Activated naive CD8-positive, alpha-beta T cell treated with anti-CD3 and anti-CD28 coated beads for 36 hours (primary cell): ENCODE measurements around the gene ZNF283. TPM values are rescaled to one million over a fixed set of nuclear protein-coding genes. Genes with fewer than 3 reads are reported as not detected.
A peak's percentile ranks its signal among the peaks of the same experiment; 100 is the strongest.
"Not testable (repeated sequence)": the region's sequence is repeated elsewhere in the genome, so short reads cannot be mapped to it uniquely, and the experiment has no call there.

Source experiments
- DNase-seq: peaks from one replicate; pipeline ENCODE4 v3.0.0; 2021
- H3K27ac Mint-ChIP-seq: one replicate; pipeline ENCODE4 v1.8.0; 2022; ENCODE audit warnings: mild to moderate bottlenecking, moderate library complexity, mixed read lengths
- H3K27me3 Mint-ChIP-seq: one replicate; pipeline ENCODE4 v1.8.0; 2022; ENCODE audit warnings: mild to moderate bottlenecking, mixed read lengths
- H3K36me3 Mint-ChIP-seq: one replicate; pipeline ENCODE4 v1.8.0; 2021; ENCODE audit warnings: mild to moderate bottlenecking, mixed read lengths
- H3K4me1 Mint-ChIP-seq: one replicate; pipeline ENCODE4 v1.8.0; 2021; ENCODE audit warnings: mixed read lengths
- H3K4me3 Mint-ChIP-seq: one replicate; pipeline ENCODE4 v1.8.0; 2022; ENCODE audit warnings: mild to moderate bottlenecking, moderate library complexity, mixed read lengths
- H3K9me3 Mint-ChIP-seq: one replicate; pipeline ENCODE4 v1.8.0; 2022; ENCODE audit warnings: mixed read lengths
- total RNA-seq, 2 experiments: library from RNA; stranded (reverse); gene quantifications; one replicate each; pipeline ENCODE4 v1.2.3, GENCODE V29; 2021

ZNF283 gene
- total RNA-seq, 2 experiments from 2014 or later: 5.6 to 7.2 TPM

DNA sequence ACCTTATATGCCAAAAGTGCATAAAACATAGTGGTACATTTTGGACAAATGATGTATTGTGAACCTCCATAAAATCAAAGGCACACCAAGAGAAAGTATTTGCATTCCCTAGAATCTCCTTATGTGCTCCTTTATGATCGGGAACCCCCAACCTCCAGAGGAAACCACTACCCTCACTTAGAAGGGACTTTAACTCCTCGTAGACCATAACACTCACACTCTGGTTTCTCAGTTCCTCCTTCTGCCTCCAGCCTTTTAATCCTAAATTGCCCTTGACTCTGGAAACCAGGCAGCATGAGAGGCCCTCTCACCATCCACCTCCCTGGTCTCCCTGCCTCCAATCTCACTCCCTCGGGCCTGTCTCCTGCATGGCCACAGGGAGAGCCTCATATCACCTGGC is 36.5 kb upstream of the ZNF283 start:
- no peaks in the 10 kb centered on the region for H3K9me3 Mint-ChIP-seq
- H3K4me1 Mint-ChIP-seq: no peaks in the 10 kb centered on the region
- H3K4me3 Mint-ChIP-seq: no peak overlapping the region
- peaks cover 26% of the 10 kb centered on the region for H3K27me3 Mint-ChIP-seq
- H3K36me3 Mint-ChIP-seq: no peaks in the 10 kb centered on the region
- H3K27ac Mint-ChIP-seq: no peak overlapping the region
- no peak for DNase-seq

DNA sequence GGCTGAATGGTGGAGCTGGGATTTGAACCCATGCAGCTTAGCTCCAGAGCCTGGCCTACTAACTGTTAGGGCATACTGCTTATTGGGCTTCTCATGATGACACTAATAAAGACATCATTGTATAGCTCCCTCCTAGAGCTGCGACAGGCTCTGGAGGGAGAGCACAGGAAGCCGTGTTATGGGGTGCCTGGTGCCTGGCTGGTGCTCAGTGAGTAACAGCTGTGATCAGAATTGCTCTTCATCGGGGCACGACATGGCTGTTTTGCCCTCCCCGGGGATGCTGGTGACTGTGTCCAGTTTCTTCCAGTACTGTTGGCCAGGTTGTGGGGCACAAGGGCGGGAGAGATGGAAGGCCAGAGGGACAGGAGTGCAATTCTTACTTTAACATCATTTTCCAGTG is 30.0 kb upstream of the ZNF283 start:
- no peaks in the 10 kb centered on the region for H3K9me3 Mint-ChIP-seq
- H3K36me3 Mint-ChIP-seq: peaks cover 6% of the 10 kb centered on the region
- peak overlapping the region; percentile 11 for H3K4me3 Mint-ChIP-seq
- DNase-seq: no peak
- peaks cover 58% of the 10 kb centered on the region for H3K27me3 Mint-ChIP-seq
- H3K4me1 Mint-ChIP-seq: peaks cover 11% of the 10 kb centered on the region
- no peak overlapping the region for H3K27ac Mint-ChIP-seq

DNA sequence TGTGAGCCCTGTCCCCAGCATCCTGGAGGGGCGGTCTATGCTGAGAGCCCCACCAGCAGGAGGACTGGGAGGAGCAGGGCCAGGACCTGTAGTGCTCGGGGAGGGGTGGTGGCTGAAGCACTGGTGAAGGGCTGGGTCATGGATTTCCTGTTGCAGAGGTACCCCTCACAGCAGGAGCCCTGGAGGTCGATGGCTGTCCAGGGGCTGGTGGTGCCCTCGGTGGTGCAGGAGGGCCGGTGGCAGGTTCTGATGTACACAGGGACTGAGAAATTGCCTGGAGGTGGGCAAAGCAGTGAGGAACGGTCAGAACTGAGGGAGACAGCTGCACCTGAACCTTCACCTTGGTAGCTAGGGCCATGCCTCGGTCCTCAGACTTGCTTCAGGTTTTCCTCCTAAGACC is 29.6 kb upstream of the ZNF283 start:
- peaks cover 11% of the 10 kb centered on the region for H3K4me1 Mint-ChIP-seq
- DNase-seq: no peak
- H3K27me3 Mint-ChIP-seq: peaks cover 58% of the 10 kb centered on the region
- no peak overlapping the region for H3K27ac Mint-ChIP-seq
- peak overlapping the region; percentile 76 for H3K4me3 Mint-ChIP-seq
- no peaks in the 10 kb centered on the region for H3K9me3 Mint-ChIP-seq
- H3K36me3 Mint-ChIP-seq: peaks cover 6% of the 10 kb centered on the region

DNA sequence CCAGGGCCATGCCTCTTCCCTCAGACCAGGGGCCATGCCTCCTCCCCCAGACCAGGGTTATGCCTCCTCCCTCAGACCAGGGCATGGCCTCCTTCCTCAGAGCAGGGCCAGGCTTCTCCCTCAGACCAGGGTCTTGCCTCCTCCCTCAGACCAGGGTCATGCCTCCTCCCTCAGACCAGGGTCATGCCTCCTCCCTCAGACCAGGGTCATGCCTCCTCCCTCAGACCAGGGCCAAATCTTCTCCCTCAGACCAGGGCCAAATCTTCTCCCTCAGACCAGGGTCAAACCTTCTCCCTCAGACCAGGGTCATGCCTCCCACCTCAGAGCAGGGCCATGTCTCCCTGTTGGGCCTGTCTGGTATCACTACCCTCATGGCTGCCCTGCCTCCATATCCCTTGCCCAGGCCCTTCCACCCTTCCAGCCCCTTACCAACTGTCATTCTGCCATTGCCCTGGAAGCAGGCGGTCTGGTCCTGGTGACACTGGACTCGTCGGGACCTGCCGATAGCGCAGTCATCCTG is 29.0 kb upstream of the ZNF283 start:
- no peaks in the 10 kb centered on the region for H3K9me3 Mint-ChIP-seq
- peaks cover 6% of the 10 kb centered on the region for H3K36me3 Mint-ChIP-seq
- H3K4me3 Mint-ChIP-seq: peak overlapping the region; percentile 76
- H3K27me3 Mint-ChIP-seq: peaks cover 57% of the 10 kb centered on the region
- H3K4me1 Mint-ChIP-seq: peaks cover 11% of the 10 kb centered on the region
- DNase-seq: no peak
- no peak overlapping the region for H3K27ac Mint-ChIP-seq

DNA sequence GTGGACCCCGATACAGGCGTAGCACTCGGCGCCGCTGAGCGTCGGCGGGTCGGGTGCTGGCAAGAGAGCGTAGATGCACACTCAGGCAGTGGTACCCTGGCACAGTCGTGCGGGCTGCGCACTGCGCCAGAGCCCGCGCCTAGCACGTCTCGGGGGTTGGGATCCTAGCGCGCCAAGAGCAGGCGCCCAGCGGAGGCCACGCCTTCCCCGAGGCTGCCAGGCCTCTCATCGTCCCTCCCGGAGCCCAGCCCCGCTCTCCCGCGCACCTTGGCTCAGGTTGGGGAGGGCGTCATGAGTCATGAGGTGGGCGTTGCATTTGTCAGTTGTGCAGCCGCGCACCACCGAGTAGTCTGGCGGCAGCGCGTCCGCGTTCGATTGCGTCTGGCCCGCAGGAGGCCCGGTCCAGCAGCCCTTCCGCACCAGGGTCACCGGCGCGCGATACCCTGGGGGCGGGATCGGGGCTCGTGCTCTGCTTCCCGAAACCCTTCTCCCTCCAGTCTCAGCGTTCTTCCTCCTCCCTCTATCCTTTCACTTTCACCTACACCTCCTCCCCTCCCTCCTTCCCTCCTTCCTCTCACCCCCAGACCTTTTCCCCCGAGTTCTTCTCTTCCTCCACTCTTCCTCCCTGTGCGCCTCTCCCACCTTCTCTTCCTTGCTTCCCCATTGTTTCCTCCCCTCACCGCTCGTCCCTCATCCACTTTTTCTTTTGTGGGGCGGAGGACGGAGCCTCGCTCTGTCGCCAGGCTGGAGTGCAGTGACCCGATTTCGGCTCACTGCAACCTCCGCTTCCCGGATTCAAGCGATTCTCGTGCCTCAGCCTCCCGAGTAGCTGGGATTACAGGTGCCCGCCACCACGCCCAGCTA is 28.3 kb upstream of the ZNF283 start:
- H3K27ac Mint-ChIP-seq: peak overlapping the region; percentile 7
- peaks cover 6% of the 10 kb centered on the region for H3K36me3 Mint-ChIP-seq
- peaks cover 11% of the 10 kb centered on the region for H3K4me1 Mint-ChIP-seq
- peaks cover 50% of the 10 kb centered on the region for H3K27me3 Mint-ChIP-seq
- H3K9me3 Mint-ChIP-seq: no peaks in the 10 kb centered on the region
- H3K4me3 Mint-ChIP-seq: peak overlapping the region; percentile 76
- peak; percentile 82 for DNase-seq

DNA sequence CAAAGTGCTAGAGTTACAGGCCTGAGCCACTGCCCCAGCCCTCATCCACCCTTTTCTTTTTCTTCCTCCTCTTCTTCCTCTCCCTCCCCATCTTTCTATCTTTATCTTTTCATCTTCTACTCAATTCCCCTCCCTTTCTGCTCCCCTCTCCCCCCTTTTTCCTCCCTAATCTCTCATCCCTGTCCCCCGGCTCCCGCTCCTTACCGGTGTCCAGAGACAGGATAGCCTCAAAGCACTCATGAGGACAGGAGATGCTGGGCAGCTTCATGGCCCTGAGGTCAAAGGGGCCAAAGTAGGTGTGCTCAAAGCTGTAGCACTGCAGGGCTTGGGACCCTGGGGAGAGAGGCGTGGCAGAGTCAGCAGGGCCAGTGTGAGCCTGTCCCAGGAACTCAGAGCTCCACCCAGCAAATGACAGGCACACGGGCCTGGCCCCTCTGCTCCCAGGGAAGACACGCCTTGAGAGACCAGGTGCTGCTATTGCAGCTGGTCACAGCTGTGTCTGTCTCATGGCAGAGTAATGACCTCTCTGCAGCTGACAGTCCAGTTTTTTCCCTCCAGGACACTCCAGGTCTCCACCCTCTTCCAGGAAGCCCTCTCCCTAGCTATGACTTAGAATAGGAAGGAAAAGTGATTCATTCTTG is 27.5 kb upstream of the ZNF283 start:
- Mint-ChIP-seq H3K27me3 (peaks cover 43% of the 10 kb centered on the region), H3K27ac (no peak overlapping the region), H3K36me3 (peaks cover 6% of the 10 kb centered on the region), H3K9me3 (no peaks in the 10 kb centered on the region), H3K4me1 (peaks cover 11% of the 10 kb centered on the region), H3K4me3 (peak overlapping the region; percentile 49)
- DNase-seq: no peak

DNA sequence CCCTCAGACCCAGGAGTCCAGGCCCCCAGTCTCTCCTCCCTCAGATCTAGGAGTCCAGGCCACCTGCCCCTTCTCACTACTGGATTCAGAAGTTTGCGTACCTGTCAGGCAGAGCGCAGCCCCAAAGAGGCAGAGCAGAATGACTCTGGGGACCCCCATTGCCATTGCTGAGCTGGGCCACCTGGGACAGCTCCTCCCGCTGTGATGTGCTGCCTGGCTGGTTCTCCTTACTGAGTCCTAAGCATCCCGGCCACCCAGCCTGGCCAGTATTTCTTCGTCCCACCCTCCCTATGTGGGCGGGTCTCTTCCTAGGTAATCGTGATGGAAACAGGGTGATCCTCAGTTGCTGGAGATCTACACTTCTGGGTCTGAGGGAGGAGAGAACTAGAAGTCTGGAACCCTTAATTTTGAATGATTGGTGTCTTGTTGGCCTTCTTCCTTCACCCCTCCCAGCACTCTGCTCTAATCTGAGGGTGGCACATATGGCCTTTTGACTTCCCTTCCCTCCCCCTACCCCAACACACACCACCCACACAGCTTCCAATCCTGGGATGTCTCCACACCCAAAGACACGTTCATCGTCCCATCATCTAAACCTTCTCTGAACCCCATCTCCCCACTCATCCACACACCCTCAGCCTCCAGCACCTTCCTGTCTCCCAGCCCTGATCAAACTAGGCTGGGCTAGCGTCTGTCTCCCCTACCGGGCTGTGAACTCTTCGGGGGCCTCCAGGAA is 24.7 kb upstream of the ZNF283 start, which contains the start of gene LYPD5:
TSS of gene LYPD5 (minus strand) at position 232 of the 736 bp plus-strand sequence. CDS start at position 165, 67 bp downstream.
- Mint-ChIP-seq H3K4me3 (no peak within 1 kb of the TSS), H3K9me3 (no peaks in the 10 kb centered on the region), H3K27ac (no peak within 1 kb of the TSS), H3K27me3 (peaks cover 28% of the 10 kb centered on the region), H3K36me3 (peaks cover under 1% of the 10 kb centered on the region), H3K4me1 (peaks cover 9% of the 10 kb centered on the region)
- DNase-seq: no peak

DNA sequence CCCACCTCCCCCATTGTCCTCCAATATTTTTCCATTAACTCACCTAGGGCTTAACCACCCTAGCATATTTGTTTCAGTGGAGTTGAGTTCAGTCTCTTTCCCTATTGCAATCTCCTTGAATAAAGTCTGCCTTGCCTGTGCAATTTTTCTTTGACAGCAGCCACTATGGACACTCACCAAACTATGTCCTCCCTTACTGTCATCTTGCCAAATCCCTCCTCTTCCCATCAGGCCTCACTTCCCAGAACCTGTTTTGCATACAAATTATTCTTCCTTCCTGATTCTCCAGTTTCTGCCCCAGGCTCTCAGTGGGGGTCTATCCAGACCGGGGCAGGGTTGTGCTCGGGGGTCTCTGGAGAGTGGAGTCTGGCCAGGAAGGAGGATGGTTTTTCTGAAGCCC is 22.7 kb upstream of the ZNF283 start:
- H3K27ac Mint-ChIP-seq: no peak overlapping the region
- DNase-seq: no peak
- peaks cover 17% of the 10 kb centered on the region for H3K27me3 Mint-ChIP-seq
- no peak overlapping the region for H3K4me3 Mint-ChIP-seq
- H3K4me1 Mint-ChIP-seq: no peaks in the 10 kb centered on the region
- H3K9me3 Mint-ChIP-seq: no peaks in the 10 kb centered on the region
- no peaks in the 10 kb centered on the region for H3K36me3 Mint-ChIP-seq

DNA sequence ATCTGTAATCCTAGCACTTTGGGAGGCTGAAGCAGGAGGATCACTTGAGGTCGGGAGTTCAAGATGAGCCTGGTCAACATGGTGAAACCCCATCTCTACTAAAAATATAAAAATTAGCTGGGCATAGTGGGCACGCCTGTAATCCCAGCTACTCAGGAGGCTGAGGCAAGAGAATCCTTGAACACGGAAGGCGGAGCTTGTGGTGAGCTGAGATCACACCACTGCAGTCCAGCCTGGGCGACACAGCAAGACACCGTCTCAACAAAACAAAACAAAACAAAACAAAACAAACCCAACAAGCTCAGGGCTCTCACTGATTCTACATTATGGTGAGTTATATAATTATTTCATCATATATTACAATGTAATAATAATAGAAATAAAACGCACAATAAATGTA is 20.7 kb upstream of the ZNF283 start:
- H3K36me3 Mint-ChIP-seq, DNase-seq, H3K27ac Mint-ChIP-seq, H3K4me3 Mint-ChIP-seq, H3K4me1 Mint-ChIP-seq, H3K9me3 Mint-ChIP-seq: not testable (repeated sequence)
- H3K27me3 Mint-ChIP-seq: peaks cover 11% of the 10 kb centered on the region

DNA sequence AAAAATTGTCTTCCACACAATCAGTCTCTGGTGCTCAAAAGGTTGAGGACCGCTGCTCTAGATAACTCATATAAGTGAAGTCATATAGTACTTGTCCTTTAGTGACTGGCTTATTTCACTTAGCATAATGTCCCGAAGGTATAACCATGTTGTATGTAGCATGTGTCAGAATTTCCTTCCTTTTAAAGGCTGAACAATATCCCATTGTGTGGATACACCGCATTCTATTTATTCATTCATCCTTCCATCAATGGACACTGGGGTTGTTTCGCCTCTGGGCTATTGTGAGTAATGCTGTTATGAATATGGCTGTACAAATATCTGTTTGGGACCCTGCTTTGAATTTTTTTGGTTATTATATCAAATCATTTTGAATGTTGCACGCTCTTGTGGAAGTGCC is 20.3 kb upstream of the ZNF283 start:
- Mint-ChIP-seq H3K9me3 (no peaks in the 10 kb centered on the region), H3K27ac (no peak overlapping the region), H3K4me3 (no peak overlapping the region), H3K4me1 (no peaks in the 10 kb centered on the region), H3K36me3 (no peaks in the 10 kb centered on the region), H3K27me3 (peaks cover 11% of the 10 kb centered on the region)
- no peak for DNase-seq

DNA sequence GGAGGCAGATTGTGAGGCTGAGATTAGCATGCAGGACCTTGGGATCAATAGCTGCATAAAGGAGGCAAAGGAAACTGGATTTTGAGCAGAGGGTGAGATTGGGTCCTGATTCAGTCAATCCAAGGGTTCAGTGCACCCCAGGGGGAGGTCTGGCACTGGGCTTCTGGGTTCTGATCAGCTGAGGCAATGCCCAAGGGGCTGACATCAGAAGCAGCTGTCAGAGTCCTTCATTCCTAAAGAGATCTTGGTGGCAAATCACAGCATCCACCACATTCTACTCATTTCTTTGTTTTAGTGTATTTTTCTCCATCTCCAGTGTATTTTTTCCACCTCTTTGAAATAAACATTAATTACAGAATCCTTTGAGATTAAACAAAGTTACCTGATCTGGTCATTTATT is 19.5 kb upstream of the ZNF283 start:
- Mint-ChIP-seq H3K4me3 (no peak overlapping the region), H3K27ac (no peak overlapping the region), H3K27me3 (peaks cover 11% of the 10 kb centered on the region), H3K36me3 (no peaks in the 10 kb centered on the region), H3K4me1 (no peaks in the 10 kb centered on the region), H3K9me3 (no peaks in the 10 kb centered on the region)
- no peak for DNase-seq

DNA sequence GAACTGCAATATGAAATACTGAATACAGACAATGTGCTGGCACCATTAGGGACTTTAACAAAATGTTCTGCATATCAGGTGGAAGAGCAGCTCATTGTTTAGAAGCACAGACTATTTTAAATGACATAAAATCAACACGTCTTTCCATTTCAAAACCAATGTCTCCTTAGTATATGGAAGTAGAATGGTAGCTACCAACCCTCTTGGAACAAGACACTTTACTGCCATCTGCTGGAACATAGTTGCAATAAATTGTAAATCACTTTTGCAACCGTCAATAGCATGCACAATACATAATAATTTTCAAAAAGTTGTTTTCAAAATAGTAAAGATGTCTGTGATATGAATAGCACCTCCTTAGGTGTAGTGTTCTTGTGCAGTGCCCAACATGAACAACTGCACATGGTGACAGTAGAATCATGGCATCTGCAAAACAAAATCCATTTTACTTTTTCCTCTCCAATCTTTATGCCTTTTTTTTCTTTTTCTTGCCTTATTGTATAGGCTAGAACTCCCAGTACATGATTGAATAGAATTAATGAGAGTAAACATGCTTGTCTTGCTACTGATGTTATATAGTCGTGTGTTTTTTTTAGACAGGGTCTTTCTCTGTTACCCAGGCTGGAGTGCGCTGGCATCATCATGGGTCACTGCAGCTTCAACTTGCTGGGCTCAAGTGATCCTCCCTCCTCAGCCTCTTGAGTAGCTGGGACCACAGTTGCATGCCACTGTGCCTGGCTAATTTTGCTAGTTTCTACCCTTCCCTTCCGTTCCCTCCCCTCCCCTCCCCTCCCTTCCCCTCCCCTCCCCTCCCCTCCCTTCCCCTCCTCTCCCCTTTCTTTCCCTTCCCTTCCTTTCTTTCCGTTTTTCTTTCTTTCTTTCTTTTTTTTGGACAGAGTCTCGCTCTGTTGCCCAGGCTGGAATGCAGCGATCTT is 17.1 kb upstream of the ZNF283 start:
- no peak overlapping the region for H3K27ac Mint-ChIP-seq
- H3K36me3 Mint-ChIP-seq: no peaks in the 10 kb centered on the region
- no peaks in the 10 kb centered on the region for H3K4me1 Mint-ChIP-seq
- no peak overlapping the region for H3K4me3 Mint-ChIP-seq
- H3K9me3 Mint-ChIP-seq: no peaks in the 10 kb centered on the region
- H3K27me3 Mint-ChIP-seq: peaks cover 16% of the 10 kb centered on the region
- no peak for DNase-seq

DNA sequence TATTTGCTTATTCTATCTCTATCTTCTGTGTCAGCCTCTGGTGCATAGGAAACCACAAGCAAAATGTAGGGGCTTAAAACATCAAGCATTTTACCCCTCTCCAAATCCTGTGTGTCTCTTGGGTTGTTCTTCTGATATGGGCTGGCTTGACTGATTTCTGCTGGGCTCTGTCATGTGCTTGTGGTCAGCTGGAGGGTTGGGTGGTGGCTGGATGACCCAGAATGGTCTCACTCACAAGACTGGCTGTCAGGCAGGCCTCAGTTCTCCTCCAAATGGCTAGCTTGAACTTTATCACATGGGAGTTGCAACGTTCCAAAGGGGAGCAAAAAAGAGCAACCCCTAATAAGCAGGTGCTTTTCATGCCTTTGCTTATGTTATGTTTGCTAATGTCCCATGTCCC is 15.3 kb upstream of the ZNF283 start:
- no peak for DNase-seq
- peaks cover 12% of the 10 kb centered on the region for H3K27me3 Mint-ChIP-seq
- no peak overlapping the region for H3K27ac Mint-ChIP-seq
- peaks cover 1% of the 10 kb centered on the region for H3K9me3 Mint-ChIP-seq
- H3K4me1 Mint-ChIP-seq: no peaks in the 10 kb centered on the region
- no peaks in the 10 kb centered on the region for H3K36me3 Mint-ChIP-seq
- no peak overlapping the region for H3K4me3 Mint-ChIP-seq

DNA sequence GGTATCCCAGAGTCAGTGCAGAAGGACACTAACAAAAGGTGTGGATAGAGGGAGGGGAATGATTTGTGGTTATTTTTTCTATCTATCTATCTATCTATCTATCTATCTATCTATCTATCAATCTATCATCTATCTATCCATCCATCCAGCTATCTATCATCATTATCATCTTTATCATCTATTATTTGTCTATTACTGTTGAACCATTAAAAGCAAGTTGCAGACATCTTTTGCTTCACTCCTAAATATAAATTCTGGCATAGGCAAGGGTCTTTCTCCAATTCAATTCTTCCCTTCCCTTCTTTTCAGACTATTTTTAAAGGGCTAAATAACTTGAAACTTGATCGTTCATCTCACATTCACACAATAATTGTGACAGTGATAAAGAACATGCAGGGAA is 14.9 kb upstream of the ZNF283 start:
- Mint-ChIP-seq H3K27ac (no peak overlapping the region), H3K9me3 (peaks cover 4% of the 10 kb centered on the region), H3K4me1 (no peaks in the 10 kb centered on the region), H3K36me3 (no peaks in the 10 kb centered on the region), H3K27me3 (peaks cover 12% of the 10 kb centered on the region), H3K4me3 (no peak overlapping the region)
- DNase-seq: no peak
